GM19193 (cell line): Measurements from ENCODE around the gene CST1.
"Not testable (repeated sequence)": the region's sequence is repeated elsewhere in the genome, so short reads cannot be mapped to it uniquely, and the experiment has no call there.

Experiments used
- POLR2A ChIP-seq: IDR thresholded peaks from 4 replicates; pipeline ENCODE4 v1.6.1; 2011; ENCODE audit not compliant: insufficient read depth, insufficient read length; ENCODE audit errors: extremely low read depth

The CST1 gene

GRCh38 chr20:23750786-23751185, at the start of gene CST1:
CST1 (minus strand) TSS chr20:23750935; CDS start chr20:23750866, 69 bp downstream.
- not testable (repeated sequence) for TF ChIP-seq POLR2A

- TF ChIP-seq POLR2A: no peak
Observed at GRCh38 chr20:23795526-23795925, 44.8 kb upstream of the CST1 start.

GRCh38 chr20:23794841-23795240, 44.1 kb upstream of the CST1 start:
- TF ChIP-seq POLR2A: no peak

GRCh38 chr20:23794065-23794464, 43.3 kb upstream of the CST1 start:
- TF ChIP-seq POLR2A: no peak

- no peak for TF ChIP-seq POLR2A
Observed at GRCh38 chr20:23783447-23783846, 32.7 kb upstream of the CST1 start.

GRCh38 chr20:23782366-23782983, 31.7 kb upstream of the CST1 start:
- TF ChIP-seq POLR2A: no peak

- no peak for TF ChIP-seq POLR2A
Observed at GRCh38 chr20:23776067-23776771, 25.5 kb upstream of the CST1 start.

- no peak for TF ChIP-seq POLR2A
Observed at GRCh38 chr20:23774081-23774480, 23.3 kb upstream of the CST1 start.

GRCh38 chr20:23773579-23773978, 22.8 kb upstream of the CST1 start:
- TF ChIP-seq POLR2A: no peak

- TF ChIP-seq POLR2A: no peak
Observed at GRCh38 chr20:23773127-23773526, 22.4 kb upstream of the CST1 start.

- no peak for TF ChIP-seq POLR2A
Observed at GRCh38 chr20:23772074-23772473, 21.3 kb upstream of the CST1 start.

GRCh38 chr20:23770384-23770783, 19.6 kb upstream of the CST1 start:
- TF ChIP-seq POLR2A: no peak

GRCh38 chr20:23766531-23766930, 15.8 kb upstream of the CST1 start:
- no peak for TF ChIP-seq POLR2A

GRCh38 chr20:23765578-23765977, 14.8 kb upstream of the CST1 start:
- TF ChIP-seq POLR2A: no peak

GRCh38 chr20:23763345-23763744, 12.6 kb upstream of the CST1 start:
- TF ChIP-seq POLR2A: no peak

GRCh38 chr20:23759306-23759940, 8.7 kb upstream of the CST1 start:
- no peak for TF ChIP-seq POLR2A

- TF ChIP-seq POLR2A: no peak
Observed at GRCh38 chr20:23754731-23755130, 4.0 kb upstream of the CST1 start.

GRCh38 chr20:23753589-23753988, 2.9 kb upstream of the CST1 start:
- TF ChIP-seq POLR2A: no peak
